H9 (cell line): Measurements from ENCODE around the gene GPR25. TPM values are rescaled to one million over a fixed set of nuclear protein-coding genes. Genes with fewer than 3 reads are reported as not detected.
A peak's percentile ranks its signal among the peaks of the same experiment; 100 is the strongest.

Experiments
- DNase-seq: peaks from one replicate; pipeline ENCODE4 v3.0.0-alpha.2; 2017
- H2AFZ ChIP-seq: one replicate; pipeline ENCODE4 v1.6.1; 2013; ENCODE audit warnings: mild to moderate bottlenecking, low read length, control low read depth, moderate library complexity
- H2AK5ac ChIP-seq: 2 replicates; pipeline ENCODE4 v1.6.1; 2013; ENCODE audit warnings: low read length, control low read depth, mixed read lengths; ENCODE audit not compliant: insufficient read length
- H2BK120ac ChIP-seq: one replicate; pipeline ENCODE4 v1.6.1; 2013; ENCODE audit warnings: low read depth, mild to moderate bottlenecking, low read length, control low read depth, inconsistent platforms; ENCODE audit not compliant: poor library complexity, severe bottlenecking
- H2BK12ac ChIP-seq: 2 replicates; pipeline ENCODE4 v1.6.1; 2013; ENCODE audit warnings: low read length, control low read depth, mixed read lengths, low read depth; ENCODE audit not compliant: insufficient read length
- H2BK15ac ChIP-seq: 2 replicates; pipeline ENCODE4 v1.6.1; 2013; ENCODE audit warnings: low read depth, low read length, control low read depth
- H2BK20ac ChIP-seq: one replicate; pipeline ENCODE4 v1.6.1; 2013; ENCODE audit warnings: low read depth, mild to moderate bottlenecking, low read length, control low read depth, inconsistent platforms; ENCODE audit not compliant: poor library complexity, severe bottlenecking
- H2BK5ac ChIP-seq: 2 replicates; pipeline ENCODE4 v1.6.1; 2013; ENCODE audit warnings: low read length, control low read depth, mixed read lengths; ENCODE audit not compliant: insufficient read length
- H3K14ac ChIP-seq: 2 replicates; pipeline ENCODE4 v1.6.1; 2013; ENCODE audit warnings: low read length, control low read depth; ENCODE audit not compliant: insufficient read depth
- H3K18ac ChIP-seq: 2 replicates; pipeline ENCODE4 v1.6.1; 2013; ENCODE audit warnings: low read depth, mild to moderate bottlenecking, mixed read lengths, low read length, control low read depth; ENCODE audit not compliant: insufficient read length
- H3K23ac ChIP-seq: 2 replicates; pipeline ENCODE4 v1.6.1; 2013; ENCODE audit warnings: low read length, control low read depth, mixed read lengths, low read depth; ENCODE audit not compliant: insufficient read length
- H3K23me2 ChIP-seq: 2 replicates; pipeline ENCODE4 v1.6.1; 2013; ENCODE audit warnings: low read depth, mild to moderate bottlenecking, mixed read lengths, low read length, control low read depth; ENCODE audit not compliant: insufficient read length, poor library complexity, severe bottlenecking
- H3K27ac ChIP-seq: 2 replicates; pipeline ENCODE4 v1.5.1; 2013; ENCODE audit warnings: low read length, control low read depth, mixed read lengths, low read depth; ENCODE audit not compliant: insufficient read length
- H3K27me3 ChIP-seq: 2 replicates; pipeline ENCODE4 v1.6.1; 2013; ENCODE audit warnings: low read length, control low read depth, inconsistent platforms; ENCODE audit not compliant: insufficient read depth
- H3K4ac ChIP-seq: 2 replicates; pipeline ENCODE4 v1.6.1; 2013; ENCODE audit warnings: low read depth, mild to moderate bottlenecking, control low read depth, inconsistent platforms, low read length, moderate library complexity
- H3K4me1 ChIP-seq: 2 replicates; pipeline ENCODE4 v1.6.1; 2013; ENCODE audit warnings: low read length, control low read depth, inconsistent platforms; ENCODE audit not compliant: insufficient read depth
- H3K4me2 ChIP-seq: 2 replicates; pipeline ENCODE4 v1.6.1; 2013; ENCODE audit warnings: low read length, control low read depth, mixed read lengths; ENCODE audit not compliant: insufficient read length, insufficient read depth
- H3K56ac ChIP-seq: 2 replicates; pipeline ENCODE4 v1.6.1; 2013; ENCODE audit warnings: low read depth, mild to moderate bottlenecking, mixed read lengths, low read length, control low read depth; ENCODE audit not compliant: insufficient read length
- H3K79me1 ChIP-seq: 2 replicates; pipeline ENCODE4 v1.6.1; 2013; ENCODE audit warnings: low read depth, mild to moderate bottlenecking, moderate library complexity, low read length, control low read depth, inconsistent platforms; ENCODE audit not compliant: insufficient read depth, poor library complexity, severe bottlenecking
- H3K79me2 ChIP-seq: 2 replicates; pipeline ENCODE4 v1.6.1; 2013; ENCODE audit warnings: low read length, control low read depth, inconsistent platforms; ENCODE audit not compliant: insufficient read depth
- H3K9ac ChIP-seq: 2 replicates; pipeline ENCODE4 v1.6.1; 2013; ENCODE audit warnings: low read length, control low read depth, mixed read lengths; ENCODE audit not compliant: insufficient read length; ENCODE audit errors: extremely low read depth
- H3K9me3 ChIP-seq: one replicate; pipeline ENCODE4 v1.6.1; 2013; ENCODE audit warnings: low read depth, low read length, inconsistent platforms; ENCODE audit not compliant: control insufficient read depth
- H3T11ph ChIP-seq: one replicate; pipeline ENCODE4 v1.6.1; 2013; ENCODE audit warnings: mild to moderate bottlenecking, low read length, control low read depth, inconsistent platforms
- H4K20me1 ChIP-seq: one replicate; pipeline ENCODE4 v1.6.1; 2013; ENCODE audit not compliant: control insufficient read depth, insufficient read length, insufficient read depth
- H4K5ac ChIP-seq: 2 replicates; pipeline ENCODE4 v1.6.1; 2013; ENCODE audit warnings: low read depth, mild to moderate bottlenecking, mixed read lengths, low read length, control low read depth; ENCODE audit not compliant: insufficient read length
- H4K8ac ChIP-seq: replicated peaks from 2 replicates; pipeline ENCODE4 v1.6.1; 2013; ENCODE audit warnings: low read length, control low read depth, mixed read lengths, low read depth; ENCODE audit not compliant: insufficient read length
- H4K91ac ChIP-seq: 2 replicates; pipeline ENCODE4 v1.6.1; 2013; ENCODE audit warnings: low read depth, mild to moderate bottlenecking, moderate library complexity, mixed read lengths, low read length, control low read depth; ENCODE audit not compliant: insufficient read length
- H3K27ac Mint-ChIP-seq, 3 experiments: 2 replicates in 2 of 3; 3 replicates in 1 of 3; pipeline ENCODE4 v1.8.0; 2020 to 2021; ENCODE audit warnings: mixed read lengths in 3 of 3, mild to moderate bottlenecking in 1 of 3, moderate library complexity in 1 of 3
- H3K27me3 Mint-ChIP-seq: 2 replicates; pipeline ENCODE4 v1.8.0; 2021; ENCODE audit warnings: low read depth, mild to moderate bottlenecking, moderate library complexity, mixed read lengths
- H3K36me3 Mint-ChIP-seq, 3 experiments: 2 replicates in 2 of 3; 3 replicates in 1 of 3; pipeline ENCODE4 v1.8.0; 2020 to 2021; ENCODE audit warnings: low read depth in 3 of 3, mixed read lengths in 3 of 3; ENCODE audit not compliant: insufficient read depth in 1 of 3
- H3K4me1 Mint-ChIP-seq, 2 experiments: 2 replicates each; pipeline ENCODE4 v1.8.0; 2020; ENCODE audit warnings: mixed read lengths in 2 of 2
- H3K4me3 Mint-ChIP-seq, 2 experiments: 2 replicates in 1 of 2; 3 replicates in 1 of 2; pipeline ENCODE4 v1.8.0; 2020 to 2021; ENCODE audit warnings: mild to moderate bottlenecking in 2 of 2, mixed read lengths in 2 of 2, moderate library complexity in 1 of 2
- H3K9me3 Mint-ChIP-seq, 2 experiments: 2 replicates in 1 of 2; 3 replicates in 1 of 2; pipeline ENCODE4 v1.8.0; 2020; ENCODE audit warnings: mild to moderate bottlenecking in 2 of 2, mixed read lengths in 2 of 2, moderate library complexity in 1 of 2
- WGBS: extraction: QIAGEN DNeasy Blood & Tissue Kit; methylation state at CpG from one replicate; pipeline ENCODE4 v1.1.7; 2013; ENCODE audit warnings: missing lambda C conversion rate, low lambda C conversion rate, mixed read lengths; ENCODE audit not compliant: insufficient read length; ENCODE audit errors: extremely low coverage; 5-methylcytosine and 5-hydroxymethylcytosine counted together
- long read RNA-seq: library from polyadenylated mRNA; unstranded; transcript quantifications from one replicate; pipeline ENCODE4 v2.0.0, GENCODE V29; 2020
- total RNA-seq: library from RNA; stranded (reverse); gene quantifications from 2 replicates; pipeline ENCODE4 v1.2.1, GENCODE V29; 2021
- TF ChIP-seq, protein P1 (sequence below): fragments of 200-600 bp; sonication (generic); conservative IDR thresholded peaks from 3 replicates; pipeline ENCODE4 v1.8.0; 2021; ENCODE audit warnings: antibody characterized with exemption, mild to moderate bottlenecking

GPR25 gene, protein sequence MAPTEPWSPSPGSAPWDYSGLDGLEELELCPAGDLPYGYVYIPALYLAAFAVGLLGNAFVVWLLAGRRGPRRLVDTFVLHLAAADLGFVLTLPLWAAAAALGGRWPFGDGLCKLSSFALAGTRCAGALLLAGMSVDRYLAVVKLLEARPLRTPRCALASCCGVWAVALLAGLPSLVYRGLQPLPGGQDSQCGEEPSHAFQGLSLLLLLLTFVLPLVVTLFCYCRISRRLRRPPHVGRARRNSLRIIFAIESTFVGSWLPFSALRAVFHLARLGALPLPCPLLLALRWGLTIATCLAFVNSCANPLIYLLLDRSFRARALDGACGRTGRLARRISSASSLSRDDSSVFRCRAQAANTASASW
- total RNA-seq, result not detected in 2 replicates
- long read RNA-seq, result 0 reads

DNA sequence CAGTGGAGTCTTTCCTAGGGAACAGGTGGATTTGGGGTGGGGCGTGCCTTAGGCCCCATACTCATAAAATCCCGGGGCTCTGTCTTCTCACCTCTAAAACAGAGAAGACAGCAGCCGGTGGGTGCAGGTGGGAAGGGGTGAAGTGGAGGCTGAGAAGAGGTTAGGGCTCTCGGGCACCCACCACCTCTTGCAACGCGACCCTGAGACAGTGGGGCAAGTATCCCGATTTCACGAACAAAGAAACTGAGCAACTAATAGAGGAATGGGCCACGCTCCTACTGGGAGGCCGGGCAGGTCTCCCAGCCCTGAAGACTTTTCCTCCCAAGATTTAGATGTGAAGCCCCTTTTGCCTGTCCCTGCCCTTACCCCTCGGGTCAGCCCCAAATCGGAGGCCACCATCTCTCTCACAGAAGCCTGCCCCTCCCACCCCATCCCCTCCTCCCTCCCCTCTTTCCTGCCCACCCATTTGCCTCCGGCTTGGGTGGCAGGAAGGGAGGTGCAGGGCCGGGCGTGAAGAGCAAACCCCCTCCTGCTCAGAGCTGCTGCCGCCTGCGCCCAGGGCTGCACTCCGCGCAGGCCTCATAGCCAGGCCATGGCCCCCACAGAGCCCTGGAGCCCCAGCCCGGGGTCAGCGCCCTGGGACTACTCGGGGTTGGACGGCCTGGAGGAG is at the start of gene GPR25:
TSS of gene GPR25 (plus strand) at position 536 of the 670 bp plus-strand sequence. CDS start at position 593, 57 bp downstream.
- Histone ChIP-seq H2AK5ac (no peak within 1 kb of the TSS), H2BK120ac (no peak within 1 kb of the TSS), H3K27me3 (no peaks in the 10 kb centered on the region), H3K27ac (no peak within 1 kb of the TSS), H3K14ac (0 out of 2 replicates have a peak within 1 kb of the TSS, but pooled peaks have one; percentile 33), H4K20me1 (no peaks in the 10 kb centered on the region), H2BK12ac (no peak within 1 kb of the TSS), H4K8ac (no peak within 1 kb of the TSS), H3K79me1 (no peaks in the 10 kb centered on the region), H3T11ph (no peak within 1 kb of the TSS), H3K4me2 (no peak within 1 kb of the TSS), H3K9me3 (no peaks in the 10 kb centered on the region), H3K4me1 (peaks cover 4% of the 10 kb centered on the region), H2AFZ (no peak within 1 kb of the TSS), H4K5ac (no peak within 1 kb of the TSS), H3K23ac (no peak within 1 kb of the TSS), H2BK5ac (no peak within 1 kb of the TSS), H3K79me2 (no peaks in the 10 kb centered on the region), H3K4ac (no peak within 1 kb of the TSS), H3K9ac (no peak within 1 kb of the TSS), H3K56ac (no peak within 1 kb of the TSS), H3K18ac (no peak within 1 kb of the TSS), H2BK15ac (no peak within 1 kb of the TSS; the same call in 1 of the 2 replicates), H4K91ac (no peak within 1 kb of the TSS), H2BK20ac (no peak within 1 kb of the TSS), H3K23me2 (no peaks in the 10 kb centered on the region)
- H3K4me3 Mint-ChIP-seq, result no peak within 1 kb of the TSS
- no peak for DNase-seq
- TF ChIP-seq, protein P1, sequence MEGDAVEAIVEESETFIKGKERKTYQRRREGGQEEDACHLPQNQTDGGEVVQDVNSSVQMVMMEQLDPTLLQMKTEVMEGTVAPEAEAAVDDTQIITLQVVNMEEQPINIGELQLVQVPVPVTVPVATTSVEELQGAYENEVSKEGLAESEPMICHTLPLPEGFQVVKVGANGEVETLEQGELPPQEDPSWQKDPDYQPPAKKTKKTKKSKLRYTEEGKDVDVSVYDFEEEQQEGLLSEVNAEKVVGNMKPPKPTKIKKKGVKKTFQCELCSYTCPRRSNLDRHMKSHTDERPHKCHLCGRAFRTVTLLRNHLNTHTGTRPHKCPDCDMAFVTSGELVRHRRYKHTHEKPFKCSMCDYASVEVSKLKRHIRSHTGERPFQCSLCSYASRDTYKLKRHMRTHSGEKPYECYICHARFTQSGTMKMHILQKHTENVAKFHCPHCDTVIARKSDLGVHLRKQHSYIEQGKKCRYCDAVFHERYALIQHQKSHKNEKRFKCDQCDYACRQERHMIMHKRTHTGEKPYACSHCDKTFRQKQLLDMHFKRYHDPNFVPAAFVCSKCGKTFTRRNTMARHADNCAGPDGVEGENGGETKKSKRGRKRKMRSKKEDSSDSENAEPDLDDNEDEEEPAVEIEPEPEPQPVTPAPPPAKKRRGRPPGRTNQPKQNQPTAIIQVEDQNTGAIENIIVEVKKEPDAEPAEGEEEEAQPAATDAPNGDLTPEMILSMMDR, result no peak
- H3K36me3 Mint-ChIP-seq, result no peaks in the 10 kb centered on the region; a peak in 1 of 7 replicates
- no peaks in the 10 kb centered on the region for H3K9me3 Mint-ChIP-seq
- WGBS, result no CpG with 5 or more reads among the region's 23 CpGs
- H3K4me1 Mint-ChIP-seq, result peaks cover 17 to 18% of the 10 kb centered on the region in 2 experiments
- no peak within 1 kb of the TSS for H3K27ac Mint-ChIP-seq
- no peaks in the 10 kb centered on the region for H3K27me3 Mint-ChIP-seq
